ENCODE data around the gene PLAGL1.
"Not testable (repeated sequence)": the region's sequence is repeated elsewhere in the genome, so short reads cannot be mapped to it uniquely, and the experiment has no call there.

The PLAGL1 gene, protein sequence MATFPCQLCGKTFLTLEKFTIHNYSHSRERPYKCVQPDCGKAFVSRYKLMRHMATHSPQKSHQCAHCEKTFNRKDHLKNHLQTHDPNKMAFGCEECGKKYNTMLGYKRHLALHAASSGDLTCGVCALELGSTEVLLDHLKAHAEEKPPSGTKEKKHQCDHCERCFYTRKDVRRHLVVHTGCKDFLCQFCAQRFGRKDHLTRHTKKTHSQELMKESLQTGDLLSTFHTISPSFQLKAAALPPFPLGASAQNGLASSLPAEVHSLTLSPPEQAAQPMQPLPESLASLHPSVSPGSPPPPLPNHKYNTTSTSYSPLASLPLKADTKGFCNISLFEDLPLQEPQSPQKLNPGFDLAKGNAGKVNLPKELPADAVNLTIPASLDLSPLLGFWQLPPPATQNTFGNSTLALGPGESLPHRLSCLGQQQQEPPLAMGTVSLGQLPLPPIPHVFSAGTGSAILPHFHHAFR

DNA sequence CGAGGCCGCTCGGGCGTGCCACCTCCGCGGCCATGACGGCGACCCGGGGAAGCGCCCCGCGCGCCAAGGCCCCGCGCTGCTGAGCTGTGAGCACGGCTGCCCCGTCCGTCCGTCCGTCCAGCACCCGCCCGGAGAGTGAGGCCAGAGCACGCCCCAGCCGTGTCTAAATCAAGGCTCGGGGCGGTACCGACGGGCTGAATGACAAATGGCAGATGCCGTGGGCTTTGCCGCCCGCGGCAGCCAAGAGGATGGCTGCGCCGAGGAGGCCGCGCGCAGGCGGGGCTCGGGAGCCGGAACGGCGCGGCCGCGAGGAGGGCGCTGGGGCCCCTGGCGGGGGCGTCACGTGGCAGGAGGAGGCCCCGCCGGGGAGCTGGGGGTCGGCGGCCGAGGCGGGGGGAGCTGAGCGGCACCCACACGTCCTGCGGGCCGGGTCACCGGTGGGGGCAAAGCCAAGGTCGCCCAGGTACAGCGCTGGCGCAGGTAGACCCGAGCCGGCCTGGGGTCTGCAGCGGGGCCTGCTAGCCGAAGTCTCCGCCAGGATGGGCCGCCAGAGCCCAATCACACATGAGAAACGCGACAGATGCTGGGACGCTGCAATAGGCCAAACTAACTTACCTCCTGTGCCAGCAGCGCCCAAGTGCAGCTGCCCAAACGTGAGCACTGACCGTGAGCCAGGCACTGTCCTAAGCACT, at the start of gene PLAGL1:
Gene PLAGL1 (minus strand): TSS at position 140 of the 692 bp plus-strand sequence. CDS start 60,123 bp downstream, outside the sequence.
- DNase-seq = no peak

DNA sequence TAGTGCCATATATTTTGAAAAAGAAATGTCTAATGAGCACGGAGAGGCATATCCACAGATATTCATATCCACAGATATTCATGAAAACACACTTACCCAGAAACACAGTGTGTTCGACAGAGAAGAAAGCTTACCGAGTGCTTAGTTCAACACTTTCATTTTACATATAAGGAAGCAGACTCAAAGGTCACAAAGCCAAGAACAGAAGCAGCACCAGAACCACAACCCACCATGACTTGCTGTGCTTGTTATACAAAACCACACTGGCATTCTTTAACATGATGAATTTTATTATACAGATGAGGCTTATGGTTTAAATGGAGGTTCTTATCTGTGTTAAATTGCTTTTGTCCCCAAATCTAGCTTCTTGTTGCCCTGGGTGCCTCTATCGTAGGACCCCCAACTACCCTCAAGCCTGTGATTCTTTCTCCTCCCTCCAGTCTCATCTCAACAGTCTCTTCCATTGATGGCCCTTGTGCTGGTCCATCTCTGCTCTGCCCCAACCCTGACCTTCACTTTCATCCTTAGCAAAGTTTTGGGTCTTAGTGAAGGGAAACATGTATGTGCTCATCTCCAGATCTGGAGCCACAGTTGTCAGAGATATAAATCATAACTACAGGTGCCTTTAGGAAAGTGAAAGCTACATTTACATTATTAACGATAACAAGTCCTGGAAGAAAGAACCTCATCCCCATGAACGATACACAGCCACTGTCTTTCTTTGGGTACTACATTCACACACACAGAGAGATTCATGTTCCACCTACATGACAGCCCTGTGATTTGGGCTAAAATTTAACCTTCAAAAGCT, 47.3 kb upstream of the PLAGL1 start:
- no peak for DNase-seq

DNA sequence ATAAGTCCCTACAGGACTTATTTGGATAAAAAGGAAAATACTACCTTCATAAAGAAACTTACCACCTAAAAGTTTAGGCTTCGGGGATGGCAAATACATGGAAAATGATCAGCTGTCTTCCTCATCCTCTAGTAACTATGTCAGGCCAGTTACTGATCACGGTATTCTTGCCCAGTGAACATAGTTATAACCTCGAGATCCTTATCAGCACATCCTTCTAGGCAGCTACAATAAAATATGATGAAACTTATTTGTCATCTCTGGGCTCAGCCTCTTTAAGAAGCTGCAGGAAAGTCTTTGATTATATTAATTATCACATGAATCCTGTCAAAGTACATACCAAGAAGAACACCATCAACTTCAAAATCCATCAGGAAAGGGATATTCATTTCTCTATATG, 45.5 kb upstream of the PLAGL1 start:
- no peak for DNase-seq

DNA sequence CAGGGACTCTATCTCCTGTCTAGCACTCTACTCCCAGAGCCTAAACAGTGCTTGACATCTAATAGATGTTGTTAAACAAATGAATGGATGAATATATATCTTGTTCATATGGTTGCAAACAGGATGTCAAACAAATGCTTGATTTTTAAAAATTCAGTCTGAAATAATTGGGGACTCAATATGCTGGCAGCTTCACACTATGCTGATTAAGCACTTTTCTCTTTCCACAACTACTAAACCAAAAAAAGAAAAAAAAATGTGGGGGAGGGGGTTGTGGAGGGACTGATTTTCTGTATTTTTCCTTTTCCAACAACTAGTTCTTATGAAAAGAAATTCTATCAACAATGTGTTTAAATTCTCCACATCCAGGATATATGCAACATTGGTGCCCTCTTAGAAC, 44.4 kb upstream of the PLAGL1 start:
- DNase-seq = no peak

DNA sequence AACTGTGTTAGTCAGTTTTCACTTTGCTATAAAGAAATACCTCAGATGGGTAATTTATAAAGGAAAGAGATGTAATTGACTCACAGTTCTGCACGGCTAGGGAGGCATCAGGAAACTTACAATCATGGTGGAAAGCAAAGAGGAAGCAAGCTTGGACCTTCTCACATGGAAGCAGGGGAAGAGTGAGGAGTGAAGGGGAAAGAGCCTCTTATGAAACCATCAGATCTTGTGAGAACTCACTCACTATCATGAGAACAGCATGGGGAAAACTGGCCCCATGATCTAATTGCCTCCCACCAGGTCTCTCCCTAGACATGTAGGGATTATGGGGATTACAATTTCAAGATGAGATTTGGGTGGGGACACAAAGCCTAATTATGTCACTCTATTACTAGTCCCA, 41.3 kb upstream of the PLAGL1 start:
- DNase-seq = no peak

DNA sequence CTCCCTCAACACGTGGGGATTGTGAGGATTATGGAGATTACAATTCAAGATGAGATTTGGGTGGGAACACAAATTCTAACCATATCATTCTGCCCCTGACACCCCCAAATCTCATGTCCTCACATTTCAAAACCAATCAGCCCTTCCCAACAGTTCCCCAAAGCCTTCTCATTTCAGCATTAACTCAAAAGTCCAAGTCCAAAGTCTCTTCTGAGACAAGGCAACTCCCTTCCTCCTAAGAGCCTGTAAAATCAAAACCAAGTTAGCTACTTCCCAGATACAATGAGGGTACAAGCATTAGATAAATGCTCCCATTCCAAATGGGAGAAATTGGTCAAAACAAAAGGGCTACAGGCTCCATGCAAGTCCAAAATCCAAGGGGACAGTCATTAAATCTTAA, 39.6 kb upstream of the PLAGL1 start:
- DNase-seq = no peak

DNA sequence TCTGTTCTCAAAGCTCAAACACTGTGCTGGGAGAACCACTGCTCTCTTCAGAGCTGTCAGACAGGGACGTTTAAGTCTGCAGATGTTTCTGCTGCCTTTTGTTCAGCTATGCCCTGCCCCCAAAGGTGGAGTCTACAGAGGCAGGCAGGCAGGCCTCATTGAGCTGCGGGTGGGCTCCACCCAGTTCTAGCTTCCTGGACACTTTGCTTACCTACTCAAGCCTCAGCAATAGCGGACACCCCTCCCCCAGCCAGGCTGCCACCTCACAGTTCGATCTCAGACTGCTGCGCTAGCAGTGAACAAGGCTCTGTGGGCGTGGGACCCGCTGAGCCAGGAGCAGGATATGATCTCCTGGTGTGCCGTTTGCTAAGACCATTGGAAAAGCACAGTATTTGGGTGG, 38.6 kb upstream of the PLAGL1 start:
- not testable (repeated sequence) for DNase-seq

DNA sequence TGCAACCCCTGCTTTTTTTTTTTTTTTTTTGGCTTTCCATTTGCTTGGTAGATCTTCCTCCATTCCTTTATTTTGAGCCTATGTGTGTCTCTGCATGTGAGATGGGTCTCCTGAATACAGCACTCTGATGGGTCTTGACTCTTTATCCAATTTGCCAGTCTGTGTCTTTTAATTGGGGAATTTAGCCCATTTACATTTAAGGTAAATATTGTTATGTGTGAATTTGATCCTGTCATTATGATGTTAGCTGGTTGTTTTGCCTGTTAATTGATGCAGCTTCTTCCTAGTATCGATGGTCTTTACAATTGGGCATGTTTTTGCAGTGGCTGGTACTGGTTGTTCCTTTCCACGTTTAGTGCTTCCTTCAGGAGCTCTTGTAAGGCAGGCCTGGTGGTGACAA, 36.9 kb upstream of the PLAGL1 start:
- DNase-seq = not testable (repeated sequence)

DNA sequence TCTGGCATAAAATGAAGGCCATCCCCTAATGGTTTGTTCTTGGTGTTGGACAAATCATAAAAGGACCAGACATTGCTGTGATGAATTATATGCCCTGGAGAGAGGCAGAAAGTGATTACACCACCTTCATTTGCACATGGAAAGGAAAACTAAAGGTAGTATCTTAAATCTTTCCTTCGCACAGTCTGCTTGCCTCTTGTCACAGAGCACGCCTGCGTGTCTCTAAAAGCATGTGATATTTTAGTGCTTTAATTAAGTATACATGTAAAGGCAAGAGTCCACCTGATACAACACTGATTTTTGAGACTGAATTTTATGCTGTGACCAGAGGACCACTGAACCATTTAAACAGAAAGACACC, 28.8 kb upstream of the PLAGL1 start:
- no peak for DNase-seq

DNA sequence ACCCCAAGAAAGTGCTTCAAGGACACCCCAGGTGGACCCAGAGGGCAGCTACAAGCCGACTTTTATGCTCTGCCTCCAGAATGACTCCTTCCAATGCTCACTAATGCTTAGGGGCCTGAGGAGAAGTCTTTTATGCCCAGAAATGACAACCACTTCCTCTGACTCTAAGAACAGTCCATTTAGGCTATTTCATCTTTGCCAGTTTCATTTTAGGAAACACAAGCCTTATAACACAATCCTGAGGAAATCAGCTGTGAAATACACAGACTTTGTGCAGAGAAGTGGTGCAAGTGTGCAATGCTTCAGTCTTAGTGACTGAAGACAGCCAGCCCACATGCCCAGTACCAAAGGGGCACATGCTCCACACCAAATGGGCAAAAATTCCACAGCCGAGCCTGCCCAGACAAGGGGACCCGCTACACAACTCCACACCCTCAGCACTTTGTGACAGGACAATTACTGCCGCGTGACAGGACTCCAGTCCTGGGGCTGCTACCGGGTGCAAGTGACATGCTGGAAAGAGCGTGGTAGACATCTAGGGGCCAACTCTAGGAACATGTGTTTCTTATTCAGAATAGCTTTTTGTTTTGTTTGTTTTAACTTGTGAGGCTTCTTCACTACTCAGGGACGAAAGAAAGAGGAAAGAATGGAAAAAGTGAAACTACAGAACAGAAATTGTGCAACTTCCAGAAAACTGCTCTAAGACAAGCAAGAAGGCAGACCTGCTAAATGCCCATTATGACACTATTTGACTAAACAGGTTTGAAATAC, 28.2 kb upstream of the PLAGL1 start:
- DNase-seq = no peak

DNA sequence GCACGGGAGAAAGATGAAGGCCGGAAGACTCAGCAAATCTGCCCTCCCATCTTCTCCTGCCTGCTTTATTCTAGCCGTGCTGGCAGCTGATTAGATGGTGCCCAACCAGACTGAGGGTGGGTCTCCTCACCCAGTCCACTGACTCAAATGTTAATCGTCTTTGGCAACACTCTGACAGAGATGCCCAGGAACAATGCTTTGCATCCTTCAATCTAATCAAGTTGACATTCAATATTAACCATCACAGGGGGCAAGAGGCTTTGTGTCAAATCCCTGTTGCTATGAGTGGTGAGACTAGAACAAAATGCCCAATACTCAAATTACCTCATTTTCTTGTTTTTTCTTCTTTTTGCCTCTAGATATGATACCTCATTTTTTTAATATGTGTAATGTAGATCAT, 27.4 kb upstream of the PLAGL1 start:
- DNase-seq = no peak

DNA sequence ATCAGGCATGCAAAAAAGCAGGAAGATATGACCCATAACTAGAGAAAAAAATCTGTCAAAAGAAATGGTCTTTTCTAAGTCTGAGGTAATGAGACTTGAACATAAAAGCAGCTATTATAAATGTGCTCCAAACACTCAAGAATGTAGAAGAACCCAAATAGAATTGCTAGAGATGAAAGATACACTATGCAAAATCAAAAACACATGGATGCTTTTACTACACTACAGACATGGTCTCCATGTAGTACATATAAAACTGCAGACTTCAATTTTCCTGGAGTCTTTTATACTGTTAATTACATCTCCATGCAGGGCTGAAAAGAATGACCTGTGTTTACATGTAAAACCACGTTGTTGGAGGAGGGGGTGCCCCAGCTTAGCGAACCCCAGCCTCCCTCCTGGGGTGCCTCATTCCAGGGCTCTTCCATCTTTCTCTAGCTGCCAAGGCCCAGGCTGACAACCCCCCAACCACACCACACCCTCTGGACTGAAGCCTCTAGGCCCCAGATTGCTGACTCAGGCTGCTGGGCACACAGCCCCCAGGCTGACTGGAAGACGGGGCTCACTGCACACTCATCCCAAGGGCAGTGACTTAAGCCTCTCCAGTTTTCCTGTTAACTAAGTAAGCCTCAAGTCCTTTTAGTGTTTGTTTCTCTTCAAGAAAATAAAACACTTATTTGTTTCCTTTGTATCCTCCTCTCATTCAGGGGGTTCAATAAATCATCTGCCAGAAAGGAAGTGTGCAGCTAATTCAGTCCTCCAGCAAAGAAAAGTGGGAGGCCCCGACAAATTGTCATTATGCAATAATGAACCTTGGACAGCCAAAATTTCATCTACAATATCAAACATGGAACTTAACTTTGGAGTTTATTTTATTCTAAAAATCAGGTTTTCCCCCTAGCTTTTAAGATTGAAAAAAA, 26.0 kb upstream of the PLAGL1 start:
- no peak for DNase-seq

DNA sequence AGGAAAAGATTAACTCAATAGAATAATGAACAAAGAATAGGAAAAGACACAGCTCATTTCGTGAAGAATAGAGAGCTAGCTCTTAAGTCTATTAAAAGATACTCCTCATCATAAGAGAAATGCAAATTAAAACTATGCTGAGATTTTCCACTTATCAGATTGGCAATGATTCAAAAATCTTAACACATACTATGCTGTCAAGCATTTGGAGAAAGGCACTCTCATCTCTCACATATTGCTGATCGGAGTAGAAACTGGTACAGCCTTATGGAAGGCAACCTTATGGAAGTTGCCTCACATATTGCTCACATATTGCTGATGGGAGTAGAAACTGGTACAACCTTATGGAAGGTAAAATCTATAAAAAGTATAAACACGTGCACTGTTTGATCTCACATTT, 21.4 kb upstream of the PLAGL1 start:
- DNase-seq = no peak

DNA sequence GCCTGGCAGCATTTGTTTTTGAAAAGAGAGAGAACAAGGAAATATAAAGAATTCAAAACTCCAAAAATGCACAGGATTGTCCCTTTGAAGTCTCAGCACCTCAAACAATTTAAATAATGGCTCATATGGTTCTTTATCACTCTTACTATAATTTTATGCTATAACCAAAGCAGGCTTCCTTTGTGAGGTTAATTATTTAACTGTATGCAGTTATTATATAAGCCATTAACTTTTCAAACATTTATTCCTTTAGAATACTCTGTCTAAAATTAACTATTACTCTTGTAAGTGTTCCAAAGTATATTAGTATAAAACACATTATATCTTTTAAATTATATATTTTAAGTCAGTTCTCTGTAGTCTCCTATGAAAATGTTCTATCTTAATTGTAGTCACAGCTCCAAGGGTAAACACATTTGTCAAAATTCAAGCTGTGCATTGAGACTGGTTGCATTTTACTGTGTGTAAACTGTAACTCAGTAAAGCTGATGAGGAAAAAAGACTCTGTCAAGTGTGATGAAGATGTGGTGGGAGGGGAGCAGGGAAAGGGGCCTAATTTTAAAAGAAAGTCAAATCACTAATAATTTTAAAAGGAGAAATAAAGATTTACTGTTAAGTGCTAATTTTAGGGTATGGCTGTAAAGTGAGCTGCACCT, 20.0 kb upstream of the PLAGL1 start:
- no peak for DNase-seq

DNA sequence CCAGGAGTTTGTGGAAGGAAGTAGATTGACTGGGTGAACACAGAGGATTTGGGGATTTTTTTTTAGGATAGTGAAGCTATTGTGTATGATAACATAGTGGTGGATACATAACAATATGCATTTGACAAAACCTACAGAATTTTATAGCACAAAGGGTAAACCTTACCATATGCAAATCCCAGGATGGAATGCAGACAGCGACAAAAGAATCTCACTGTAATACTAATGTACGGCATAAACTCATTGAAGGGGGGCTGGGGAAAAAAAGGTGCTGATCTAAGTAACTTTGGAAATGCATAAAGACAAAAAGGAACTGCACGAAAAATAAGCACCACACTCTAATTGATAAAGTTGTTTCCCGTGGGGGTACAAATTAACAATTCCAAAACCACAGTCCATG, 15.2 kb upstream of the PLAGL1 start:
- no peak for DNase-seq

DNA sequence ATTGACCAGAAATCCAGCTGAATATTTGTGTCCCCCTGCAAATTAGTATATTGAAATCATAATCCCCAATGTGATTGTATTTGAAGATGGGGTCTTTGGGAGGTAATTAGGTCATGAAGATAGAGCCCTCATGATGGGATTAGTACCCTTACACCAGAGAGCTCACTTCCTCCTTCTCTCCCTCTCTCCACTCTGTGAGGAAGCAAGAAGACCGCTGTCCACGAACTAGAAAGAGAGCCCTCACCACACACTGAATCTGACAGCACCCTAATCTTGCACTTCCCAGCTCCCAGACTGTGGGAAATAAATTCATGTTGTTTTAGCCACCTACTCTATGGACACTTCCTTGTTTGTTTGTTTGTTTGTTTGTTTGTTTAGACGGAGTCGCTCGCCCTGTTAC, 11.9 kb upstream of the PLAGL1 start:
- no peak for DNase-seq

DNA sequence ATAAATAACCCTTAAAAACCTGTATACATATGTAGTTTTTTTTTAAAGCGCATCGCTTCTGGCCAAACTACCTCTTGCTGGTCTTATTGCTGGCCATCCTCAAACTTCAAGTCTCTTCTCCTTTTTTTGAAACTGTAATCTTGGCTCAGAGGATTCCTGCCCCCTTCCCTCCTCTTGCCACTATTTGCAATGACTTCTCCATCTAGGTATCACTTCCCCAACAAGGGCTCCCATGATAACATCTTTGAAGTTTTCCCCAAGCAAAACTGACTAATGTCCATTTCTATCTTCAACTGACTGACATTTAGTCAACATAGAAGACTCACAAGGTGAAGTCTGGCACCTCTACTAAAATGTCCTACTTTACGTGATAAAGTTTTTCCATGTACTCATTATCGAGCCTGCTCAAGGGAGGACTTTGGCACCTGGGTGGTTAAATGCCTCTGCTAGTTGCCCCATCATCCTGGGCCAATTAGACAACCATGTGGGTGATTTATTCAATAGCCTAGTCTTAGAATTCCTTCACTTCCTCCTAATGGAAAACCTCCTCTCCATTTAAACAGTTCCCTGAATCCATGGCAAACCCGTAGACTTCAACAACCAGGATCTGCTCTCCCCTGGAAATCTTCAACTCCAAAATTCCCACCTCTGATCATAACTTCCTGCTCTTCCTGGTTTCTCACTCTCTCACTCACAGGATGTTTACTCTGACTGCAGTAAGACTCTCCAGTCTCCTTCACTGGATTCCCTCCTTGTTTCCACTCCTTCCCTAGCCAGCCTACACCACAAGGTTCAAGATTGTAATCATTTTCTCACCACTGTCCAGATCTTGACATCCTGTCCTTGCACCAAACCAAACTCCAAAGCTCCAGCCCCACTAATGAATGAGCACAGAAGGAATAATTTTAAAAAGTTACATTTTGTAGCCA, 9.4 kb upstream of the PLAGL1 start:
- no peak for DNase-seq

DNA sequence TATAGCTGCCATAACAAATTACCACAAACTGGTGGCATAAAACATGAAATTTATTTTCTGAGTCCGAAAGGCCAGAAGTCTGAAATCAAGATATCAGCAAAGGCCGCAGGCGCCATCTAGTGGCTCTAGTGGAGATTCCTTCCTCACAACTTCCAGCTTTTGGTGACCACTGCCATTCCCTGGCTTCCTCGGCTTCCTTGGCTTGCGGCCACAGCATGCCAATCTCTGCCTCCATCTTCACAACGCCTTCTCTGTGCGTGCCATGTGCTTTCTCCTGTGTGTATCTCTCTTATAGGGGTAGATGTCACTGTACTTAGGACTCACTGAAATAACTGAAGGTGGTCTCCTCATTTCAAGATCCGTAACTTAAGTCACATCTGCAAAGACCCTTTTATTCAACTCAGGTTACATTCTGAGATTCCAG, 5.4 kb upstream of the PLAGL1 start:
- peak; percentile 5 for DNase-seq

DNA sequence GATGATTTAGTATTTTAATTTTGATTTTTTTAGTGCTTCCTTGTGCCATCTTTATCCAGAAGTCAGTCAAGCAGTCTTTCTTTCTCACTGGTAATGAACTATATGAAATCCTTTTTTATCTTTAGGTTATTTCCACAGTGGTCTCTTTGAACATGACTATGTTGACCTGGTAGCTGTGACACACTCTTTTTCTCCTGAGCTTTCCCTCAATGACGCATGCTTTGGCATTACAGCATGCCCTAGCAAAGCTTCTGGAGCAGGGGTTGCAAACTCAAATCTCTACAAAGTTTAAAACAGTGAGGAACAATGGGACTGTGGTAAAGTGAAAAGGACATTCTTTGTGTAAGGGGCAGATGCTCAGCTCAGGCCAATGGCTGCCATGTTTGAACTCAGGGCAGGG, 4.5 kb upstream of the PLAGL1 start:
- no peak for DNase-seq

DNA sequence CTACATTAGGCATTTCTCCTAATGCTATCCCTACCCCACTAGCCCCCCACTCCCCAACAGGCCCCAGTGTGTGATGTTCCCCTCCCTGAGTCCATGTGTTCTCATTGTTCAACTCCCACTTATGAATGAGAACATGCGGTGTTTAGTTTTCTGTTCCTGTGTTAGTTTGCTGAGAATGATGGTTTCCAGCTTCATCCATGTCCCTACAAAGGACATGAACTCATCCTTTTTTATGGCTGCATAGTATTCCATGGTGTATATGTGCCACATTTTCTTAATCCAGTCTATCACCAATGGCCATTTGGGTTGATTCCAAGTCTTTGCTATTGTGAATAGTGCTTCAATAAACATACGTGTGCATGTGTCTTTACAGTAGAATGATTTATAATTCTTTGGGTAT, 1.6 kb upstream of the PLAGL1 start:
- not testable (repeated sequence) for DNase-seq

Measured in DMS79 (cell line).